ENCODE data around the gene GALNT4. TPM values are rescaled to one million over a fixed set of nuclear protein-coding genes. Genes with fewer than 3 reads are reported as not detected.

GALNT4 gene
- total RNA-seq, 1 donor from 2014 or later = 0.98 TPM

DNA sequence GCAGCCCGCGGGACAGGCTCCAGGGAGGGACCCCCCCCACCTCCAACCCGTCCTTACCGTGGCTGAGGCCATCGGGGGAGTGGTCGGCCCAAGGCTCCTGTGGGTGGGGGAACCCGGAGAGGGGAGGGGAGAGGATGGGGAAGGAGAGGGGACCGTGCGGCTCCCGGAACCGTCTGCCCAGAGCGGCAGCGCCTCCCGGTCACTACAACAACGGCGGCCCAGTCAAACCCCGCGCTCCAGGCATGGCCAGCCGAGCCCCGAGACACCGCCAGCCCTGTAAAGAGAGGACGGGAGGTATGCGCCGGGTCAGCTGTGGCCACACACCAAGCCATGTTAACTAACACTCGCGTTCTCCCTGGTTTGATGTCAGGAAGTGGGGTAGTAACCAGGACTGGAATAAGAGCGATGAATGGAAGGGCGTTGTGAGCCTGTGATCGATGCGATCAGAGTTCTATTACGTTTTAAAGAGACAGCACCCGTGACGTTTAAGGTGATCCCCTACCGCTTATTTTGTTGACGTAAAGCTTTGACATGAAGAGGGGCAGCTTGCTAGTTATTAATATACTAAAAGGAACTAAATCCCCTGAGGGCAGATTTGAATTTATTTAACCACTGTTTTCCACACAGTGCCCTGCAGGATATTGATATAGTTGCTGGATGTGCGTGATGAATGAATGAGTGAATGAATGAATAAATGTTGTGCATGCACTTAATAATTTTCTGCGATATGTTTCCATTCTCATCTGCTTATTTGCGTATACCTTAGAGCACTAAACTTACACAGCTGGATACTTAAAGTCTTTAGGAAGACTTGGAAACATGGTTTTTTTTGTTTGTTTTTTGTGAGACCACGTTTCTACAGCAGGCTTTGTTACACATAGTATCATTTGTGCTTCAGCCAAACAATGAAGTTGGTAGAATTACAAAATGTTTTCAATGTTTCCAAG is 1.5 kb upstream of the GALNT4 start, which contains the start of gene POC1B:
Gene POC1B, minus strand, starts transcription at position 224 of the 947 bp plus-strand sequence. Its CDS starts 152 bp downstream, at position 72.
- Mint-ChIP-seq H3K4me1 (ENCODE audit: low read depth, unreplicated experiment) (no peaks in the 10 kb centered on the region), H3K9me3 (ENCODE audit: unreplicated experiment) (no peaks in the 10 kb centered on the region), H3K27me3 (ENCODE audit: unreplicated experiment) (peaks cover 2% of the 10 kb centered on the region), H3K36me3 (ENCODE audit: unreplicated experiment) (no peaks in the 10 kb centered on the region), H3K27ac (ENCODE audit: unreplicated experiment) (peak within 1 kb of the TSS; percentile 96), H3K4me3 (ENCODE audit: unreplicated experiment) (peak within 1 kb of the TSS; percentile 96)
- peak; percentile 88 for DNase-seq
- TF ChIP-seq CTCF (IDR thresholded peaks at IDR 0.05; ENCODE audit: partially characterized antibody, unreplicated experiment) = no peak

GRCh38 chr12:89525305-89525823 is 768 bp upstream of the GALNT4 start:
- Mint-ChIP-seq H3K27me3 (ENCODE audit: unreplicated experiment) (peaks cover 2% of the 10 kb centered on the region), H3K4me3 (ENCODE audit: unreplicated experiment) (peak overlapping the region; percentile 96), H3K9me3 (ENCODE audit: unreplicated experiment) (no peaks in the 10 kb centered on the region), H3K27ac (ENCODE audit: unreplicated experiment) (no peak overlapping the region), H3K4me1 (ENCODE audit: low read depth, unreplicated experiment) (no peaks in the 10 kb centered on the region), H3K36me3 (ENCODE audit: unreplicated experiment) (no peaks in the 10 kb centered on the region)
- peak; percentile 62 for DNase-seq
- no peak for TF ChIP-seq CTCF (IDR thresholded peaks at IDR 0.05; ENCODE audit: partially characterized antibody, unreplicated experiment)

- Mint-ChIP-seq H3K27me3 (ENCODE audit: unreplicated experiment) (peaks cover 2% of the 10 kb centered on the region), H3K9me3 (ENCODE audit: unreplicated experiment) (no peaks in the 10 kb centered on the region), H3K4me1 (ENCODE audit: low read depth, unreplicated experiment) (no peaks in the 10 kb centered on the region), H3K4me3 (ENCODE audit: unreplicated experiment) (peak overlapping the region; percentile 82), H3K36me3 (ENCODE audit: unreplicated experiment) (no peaks in the 10 kb centered on the region), H3K27ac (ENCODE audit: unreplicated experiment) (no peak overlapping the region)
- no peak for TF ChIP-seq CTCF (IDR thresholded peaks at IDR 0.05; ENCODE audit: partially characterized antibody, unreplicated experiment)
- DNase-seq = no peak
Measured at GRCh38 chr12:89523843-89524540, 604 bp downstream of the GALNT4 start.

DNA sequence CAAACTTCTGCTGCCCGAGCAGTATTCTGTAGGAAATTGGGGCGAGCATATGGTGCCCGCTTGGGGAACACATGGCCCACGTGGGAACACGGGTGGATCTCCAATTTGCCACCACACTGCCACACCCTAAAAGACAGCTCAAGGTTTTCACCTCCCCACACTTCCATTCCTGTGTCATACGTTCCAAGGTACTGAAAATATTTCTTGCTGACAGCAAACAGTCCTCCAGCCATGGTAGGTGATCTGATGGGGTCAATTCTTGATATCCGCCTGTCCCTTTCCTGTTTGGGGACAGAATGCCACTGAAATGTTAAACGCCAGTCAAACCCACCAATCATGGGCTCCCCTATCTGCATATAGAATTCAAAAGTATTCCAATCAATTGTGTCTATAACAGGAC is 1.2 kb downstream of the GALNT4 start:
- no peak overlapping the region for H3K27ac Mint-ChIP-seq (ENCODE audit: unreplicated experiment)

More for the DNA sequence above, 1.2 kb downstream of the GALNT4 start:
- TF ChIP-seq CTCF (IDR thresholded peaks at IDR 0.05; ENCODE audit: partially characterized antibody, unreplicated experiment) = no peak
- H3K27me3 Mint-ChIP-seq (ENCODE audit: unreplicated experiment) = peaks cover 2% of the 10 kb centered on the region
- DNase-seq = no peak
- H3K4me1 Mint-ChIP-seq (ENCODE audit: low read depth, unreplicated experiment) = no peaks in the 10 kb centered on the region
- no peaks in the 10 kb centered on the region for H3K36me3 Mint-ChIP-seq (ENCODE audit: unreplicated experiment)
- H3K9me3 Mint-ChIP-seq (ENCODE audit: unreplicated experiment) = no peaks in the 10 kb centered on the region
- peak overlapping the region; percentile 64 for H3K4me3 Mint-ChIP-seq (ENCODE audit: unreplicated experiment)

Measured in glutamatergic neuron (in vitro differentiated cells).